Measurements from ENCODE around the gene HHIPL2. TPM values are rescaled to one million over a fixed set of nuclear protein-coding genes. Genes with fewer than 3 reads are reported as not detected.

HHIPL2 gene
- total RNA-seq, 2 experiments from 2014 or later = not detected

GRCh38 chr1:222535455-222535854 lies 12.4 kb downstream of the HHIPL2 start:
- Mint-ChIP-seq H3K4me1 (ENCODE audit: low read depth) (no peaks in the 10 kb centered on the region), H3K27ac (no peak overlapping the region), H3K4me3 (no peak overlapping the region), H3K36me3 (ENCODE audit: low read depth) (no peaks in the 10 kb centered on the region), H3K9me3 (no peaks in the 10 kb centered on the region), H3K27me3 (peaks cover 2% of the 10 kb centered on the region)
- TF ChIP-seq CTCF (IDR thresholded peaks at IDR 0.05) = no peak
- ChIA-PET CTCF (no interaction called here), POLR2A (no interaction called here)
- intact Hi-C loops (cut with micrococcal nuclease) = no loop called here
- no peak for ATAC-seq
- no peak for DNase-seq

- intact Hi-C loops (cut with micrococcal nuclease) = no loop called here
- Mint-ChIP-seq H3K27ac (no peak overlapping the region), H3K27me3 (peaks cover 3% of the 10 kb centered on the region), H3K4me1 (ENCODE audit: low read depth) (no peaks in the 10 kb centered on the region), H3K4me3 (no peak overlapping the region), H3K9me3 (no peaks in the 10 kb centered on the region), H3K36me3 (ENCODE audit: low read depth) (no peaks in the 10 kb centered on the region)
- DNase-seq (no peak), ATAC-seq (no peak)
- POLR2A ChIA-PET = interaction anchor here (0.6 kb wide), 1 partner anchor 710 kb away, joined by 3 read pairs; no protein-coding TSS in a partner anchor
- no peak for TF ChIP-seq CTCF (IDR thresholded peaks at IDR 0.05)
- CTCF ChIA-PET = no interaction called here
Measured at GRCh38 chr1:222530852-222531251, 17.1 kb downstream of the HHIPL2 start.

- H3K27me3 Mint-ChIP-seq = peaks cover 6% of the 10 kb centered on the region
- CTCF ChIA-PET = no interaction called here
- intact Hi-C loops (cut with micrococcal nuclease) = no loop called here
- TF ChIP-seq CTCF (IDR thresholded peaks at IDR 0.05) = no peak
- DNase-seq = no peak
- H3K36me3 Mint-ChIP-seq (ENCODE audit: low read depth) = no peaks in the 10 kb centered on the region
- no peak for ATAC-seq
- H3K4me1 Mint-ChIP-seq (ENCODE audit: low read depth) = no peaks in the 10 kb centered on the region
- no peak overlapping the region for H3K4me3 Mint-ChIP-seq
- H3K27ac Mint-ChIP-seq = no peak overlapping the region
- POLR2A ChIA-PET = no interaction called here
- H3K9me3 Mint-ChIP-seq = no peaks in the 10 kb centered on the region
Measured at GRCh38 chr1:222529916-222530315, 18.0 kb downstream of the HHIPL2 start.

GRCh38 chr1:222529181-222529580 lies 18.7 kb downstream of the HHIPL2 start:
- no peak overlapping the region for H3K27ac Mint-ChIP-seq
- CTCF ChIA-PET = no interaction called here

GRCh38 chr1:222525951-222526350 lies 22.0 kb downstream of the HHIPL2 start:
- no peak overlapping the region for H3K4me3 Mint-ChIP-seq
- ATAC-seq (no peak), DNase-seq (no peak)
- H3K27ac Mint-ChIP-seq = no peak overlapping the region
- no peaks in the 10 kb centered on the region for H3K4me1 Mint-ChIP-seq (ENCODE audit: low read depth)
- peaks cover 5% of the 10 kb centered on the region for H3K36me3 Mint-ChIP-seq (ENCODE audit: low read depth)
- TF ChIP-seq CTCF (IDR thresholded peaks at IDR 0.05) = no peak
- POLR2A ChIA-PET = no interaction called here
- CTCF ChIA-PET = interaction anchor here (1.2 kb wide), 1 partner anchor 70 kb away, joined by 3 read pairs; no protein-coding TSS in a partner anchor
- peaks cover 6% of the 10 kb centered on the region for H3K9me3 Mint-ChIP-seq
- H3K27me3 Mint-ChIP-seq = peaks cover 4% of the 10 kb centered on the region
- intact Hi-C loops (cut with micrococcal nuclease) = no loop called here

More at GRCh38 chr1:222529181-222529580, 18.7 kb downstream of the HHIPL2 start:
- no peak for TF ChIP-seq CTCF (IDR thresholded peaks at IDR 0.05)
- peaks cover 6% of the 10 kb centered on the region for H3K27me3 Mint-ChIP-seq
- no peaks in the 10 kb centered on the region for H3K9me3 Mint-ChIP-seq
- H3K36me3 Mint-ChIP-seq (ENCODE audit: low read depth) = no peaks in the 10 kb centered on the region
- intact Hi-C loops (cut with micrococcal nuclease) = no loop called here
- H3K4me1 Mint-ChIP-seq (ENCODE audit: low read depth) = no peaks in the 10 kb centered on the region
- POLR2A ChIA-PET = no interaction called here
- H3K4me3 Mint-ChIP-seq = no peak overlapping the region
- DNase-seq (no peak), ATAC-seq (no peak)

Measured in activated CD8-positive, alpha-beta T cell treated with anti-CD3 and anti-CD28 coated beads for 36 hours (primary cell).